Ishikawa (cell line): ENCODE data around the gene SNX24.

Source experiments
- CEBPB ChIP-seq: IDR thresholded peaks from 2 replicates; pipeline ENCODE4 v1.6.1; 2012
- CREB1 ChIP-seq: IDR thresholded peaks from 2 replicates; pipeline ENCODE4 v1.6.1; 2012; ENCODE audit warnings: low read depth
- EP300 ChIP-seq: IDR thresholded peaks from 2 replicates; pipeline ENCODE4 v1.6.1; 2012; ENCODE audit warnings: borderline replicate concordance
- RAD21 ChIP-seq: IDR thresholded peaks from 2 replicates; pipeline ENCODE4 v1.6.1; 2012; ENCODE audit warnings: low read depth
- REST ChIP-seq: IDR thresholded peaks from 2 replicates; pipeline ENCODE4 v1.6.1; 2012; ENCODE audit warnings: low read depth, mild to moderate bottlenecking
- TAF1 ChIP-seq: IDR thresholded peaks from 2 replicates; pipeline ENCODE4 v1.6.1; 2012; ENCODE audit warnings: low read depth, mild to moderate bottlenecking
- TEAD4 ChIP-seq: IDR thresholded peaks from 2 replicates; pipeline ENCODE4 v1.6.1; 2012

- TF ChIP-seq TAF1 = no peak
- TF ChIP-seq CREB1 = no peak
- no peak for TF ChIP-seq TEAD4
- TF ChIP-seq RAD21 = no peak
- no peak for TF ChIP-seq CEBPB
- TF ChIP-seq REST = no peak
- TF ChIP-seq EP300 = no peak
Observed at GRCh38 chr5:122844136-122844909, 1.1 kb upstream of the SNX24 start.
